ENCODE results near the gene MMADHC.

DNA sequence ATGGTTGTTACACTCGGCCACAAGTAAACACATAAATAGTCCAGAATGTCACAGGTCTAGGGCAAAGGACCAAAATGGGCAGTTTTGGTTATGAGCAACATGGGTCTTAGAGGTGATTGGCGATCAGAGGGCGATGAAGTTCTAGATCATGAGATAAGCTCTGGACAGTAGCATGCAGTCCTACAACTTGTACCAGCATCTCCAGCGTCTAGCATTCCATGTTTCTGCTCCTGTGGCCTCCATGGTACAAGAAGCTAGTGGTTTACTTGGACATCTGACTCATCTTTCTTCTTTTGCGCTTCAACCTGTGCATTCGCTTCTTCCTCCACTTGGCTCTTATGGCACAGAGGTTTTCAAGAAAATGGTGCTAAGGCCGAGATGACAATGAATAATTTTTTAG, 8.9 kb upstream of the MMADHC start:
- TF ChIP-seq, protein P1, sequence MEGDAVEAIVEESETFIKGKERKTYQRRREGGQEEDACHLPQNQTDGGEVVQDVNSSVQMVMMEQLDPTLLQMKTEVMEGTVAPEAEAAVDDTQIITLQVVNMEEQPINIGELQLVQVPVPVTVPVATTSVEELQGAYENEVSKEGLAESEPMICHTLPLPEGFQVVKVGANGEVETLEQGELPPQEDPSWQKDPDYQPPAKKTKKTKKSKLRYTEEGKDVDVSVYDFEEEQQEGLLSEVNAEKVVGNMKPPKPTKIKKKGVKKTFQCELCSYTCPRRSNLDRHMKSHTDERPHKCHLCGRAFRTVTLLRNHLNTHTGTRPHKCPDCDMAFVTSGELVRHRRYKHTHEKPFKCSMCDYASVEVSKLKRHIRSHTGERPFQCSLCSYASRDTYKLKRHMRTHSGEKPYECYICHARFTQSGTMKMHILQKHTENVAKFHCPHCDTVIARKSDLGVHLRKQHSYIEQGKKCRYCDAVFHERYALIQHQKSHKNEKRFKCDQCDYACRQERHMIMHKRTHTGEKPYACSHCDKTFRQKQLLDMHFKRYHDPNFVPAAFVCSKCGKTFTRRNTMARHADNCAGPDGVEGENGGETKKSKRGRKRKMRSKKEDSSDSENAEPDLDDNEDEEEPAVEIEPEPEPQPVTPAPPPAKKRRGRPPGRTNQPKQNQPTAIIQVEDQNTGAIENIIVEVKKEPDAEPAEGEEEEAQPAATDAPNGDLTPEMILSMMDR (IDR thresholded peaks at IDR 0.05), result no peak
- no peak for TF ChIP-seq POLR2A (IDR thresholded peaks at IDR 0.05)

All from thyroid gland (tissue), 4 donors.